GM19372 (cell line): ENCODE results near the gene PPP2R5D.
A peak's percentile ranks its signal among the peaks of the same experiment; 100 is the strongest.
"Not testable (repeated sequence)": the region's sequence is repeated elsewhere in the genome, so short reads cannot be mapped to it uniquely, and the experiment has no call there.

Source experiments
- ATAC-seq: cut with Tn5 transposase; IDR thresholded peaks from one replicate; pipeline ENCODE4 v1.9.1; 2021; ENCODE audit warnings: mild to moderate bottlenecking, low read depth, moderate library complexity; ENCODE audit not compliant: unreplicated experiment

Gene PPP2R5D

DNA sequence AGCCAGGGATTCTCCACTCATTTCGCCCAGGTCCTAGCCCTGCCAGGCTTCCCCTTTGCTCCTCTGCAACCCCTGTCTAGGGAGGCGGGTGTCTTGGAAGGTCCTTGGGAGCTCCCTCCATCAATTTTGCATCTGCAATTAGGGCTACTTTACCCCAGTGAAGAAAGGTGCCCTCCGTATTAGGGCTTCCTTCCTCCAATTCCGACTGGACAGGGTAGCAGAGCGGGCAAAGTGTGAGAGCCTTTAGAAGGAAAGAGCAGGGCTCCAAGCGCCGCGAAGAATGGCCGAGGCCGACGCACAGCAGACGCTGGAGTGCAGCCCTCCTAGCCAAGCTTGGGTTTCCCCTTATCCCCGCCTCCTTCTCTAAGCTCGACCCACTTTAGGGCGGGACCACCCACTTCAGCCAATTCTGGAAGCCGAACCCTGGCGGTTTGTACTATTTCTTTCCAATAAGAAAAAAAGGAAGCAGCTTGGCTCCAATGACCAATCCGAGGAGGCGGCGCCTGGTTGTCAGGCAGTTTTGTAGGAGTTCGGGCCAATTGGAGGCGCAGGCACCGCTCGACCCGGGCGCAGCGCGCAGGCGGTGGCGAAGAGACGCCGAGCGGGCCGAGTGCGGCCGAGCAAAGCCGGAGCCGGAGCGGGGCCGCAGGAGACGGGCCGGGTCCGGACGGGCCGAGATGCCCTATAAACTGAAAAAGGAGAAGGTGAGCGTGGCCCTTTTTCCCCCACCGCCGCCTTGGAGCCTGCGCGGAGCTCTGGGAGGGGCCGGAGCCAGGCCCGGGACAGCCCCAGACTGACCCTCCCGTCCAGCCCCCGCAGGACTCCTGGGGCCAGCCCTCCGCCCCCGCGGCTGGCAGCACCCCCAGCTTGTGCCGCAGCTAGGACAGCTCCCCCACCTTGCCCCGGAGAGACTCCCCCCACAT, at the start of gene PPP2R5D:
PPP2R5D (plus strand) TSS at position 570 of the 923 bp plus-strand sequence; CDS start at position 678, 108 bp downstream.
- peak; percentile 91 for ATAC-seq

DNA sequence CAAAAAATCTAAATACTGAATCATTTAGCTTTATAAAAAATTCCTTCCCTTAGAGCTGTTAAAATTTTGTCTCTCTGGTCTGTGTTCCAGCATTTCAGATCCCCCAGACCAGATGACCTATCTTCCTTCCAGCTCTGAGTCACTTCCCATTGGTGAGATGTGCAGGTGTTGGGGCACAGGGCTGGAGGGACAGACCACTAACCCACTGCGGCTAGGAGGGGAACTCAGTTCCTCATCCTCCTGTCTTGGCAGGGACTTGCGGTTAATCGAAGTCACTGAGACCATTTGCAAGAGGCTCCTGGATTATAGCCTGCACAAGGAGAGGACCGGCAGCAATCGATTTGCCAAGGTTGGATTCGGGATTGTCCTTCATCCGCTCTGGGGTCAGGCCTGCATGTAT, 49.0 kb upstream of the PPP2R5D start:
- no peak for ATAC-seq

DNA sequence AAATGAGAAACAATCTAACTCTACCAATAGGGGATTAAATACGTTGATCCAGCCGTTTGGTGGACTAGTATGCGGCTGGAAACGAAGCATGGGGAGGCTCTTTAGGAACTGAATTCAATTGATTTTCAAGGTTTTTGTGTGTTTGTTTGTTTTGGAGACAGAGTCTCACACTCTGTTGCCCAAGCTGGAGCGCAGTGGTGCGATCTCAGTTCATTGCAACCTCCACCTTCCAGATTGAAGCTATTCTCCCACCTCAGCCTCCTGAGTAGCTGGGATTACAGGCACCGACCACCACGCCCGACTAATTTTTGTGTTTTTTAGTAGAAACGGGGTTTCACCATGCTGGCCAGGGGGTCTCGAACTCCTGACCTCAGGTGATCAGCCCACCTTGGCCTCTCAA, 48.0 kb upstream of the PPP2R5D start:
- no peak for ATAC-seq

DNA sequence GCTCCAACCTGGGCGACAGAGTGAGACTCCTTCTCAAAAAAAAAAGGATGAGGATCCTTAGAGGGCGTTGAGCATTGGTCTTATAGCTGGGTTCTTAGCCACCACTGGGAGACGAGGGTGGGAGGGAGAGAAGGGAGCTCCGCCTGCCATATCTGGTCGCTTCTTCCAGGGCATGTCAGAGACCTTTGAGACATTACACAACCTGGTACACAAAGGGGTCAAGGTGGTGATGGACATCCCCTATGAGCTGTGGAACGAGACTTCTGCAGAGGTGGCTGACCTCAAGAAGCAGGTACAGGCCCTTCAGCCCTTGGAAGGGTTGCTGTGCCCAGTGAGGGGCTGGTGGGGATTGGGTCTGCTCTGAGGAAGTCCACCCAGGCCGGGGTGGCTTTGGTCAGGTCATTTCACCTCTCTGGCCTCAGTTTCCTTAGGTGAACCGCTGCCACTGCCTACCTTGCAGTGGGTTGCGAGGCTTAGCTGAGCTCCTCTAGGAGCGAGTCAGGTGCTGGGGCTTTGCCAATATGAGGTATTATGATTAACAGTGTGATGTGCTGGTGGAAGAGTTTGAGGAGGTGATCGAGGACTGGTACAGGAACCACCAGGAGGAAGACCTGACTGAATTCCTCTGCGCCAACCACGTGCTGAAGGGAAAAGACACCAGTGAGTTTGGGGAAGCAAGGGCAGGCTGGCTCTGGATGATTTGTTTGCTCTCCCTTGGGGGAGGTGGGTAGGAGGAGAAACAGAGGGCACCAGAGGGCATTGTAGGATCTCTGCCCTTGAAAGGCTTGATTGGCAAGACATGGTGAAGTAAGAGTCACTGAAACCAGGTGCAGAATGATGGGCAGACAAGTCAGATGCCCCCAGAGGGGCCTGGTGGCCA, 46.6 kb upstream of the PPP2R5D start:
- no peak for ATAC-seq

DNA sequence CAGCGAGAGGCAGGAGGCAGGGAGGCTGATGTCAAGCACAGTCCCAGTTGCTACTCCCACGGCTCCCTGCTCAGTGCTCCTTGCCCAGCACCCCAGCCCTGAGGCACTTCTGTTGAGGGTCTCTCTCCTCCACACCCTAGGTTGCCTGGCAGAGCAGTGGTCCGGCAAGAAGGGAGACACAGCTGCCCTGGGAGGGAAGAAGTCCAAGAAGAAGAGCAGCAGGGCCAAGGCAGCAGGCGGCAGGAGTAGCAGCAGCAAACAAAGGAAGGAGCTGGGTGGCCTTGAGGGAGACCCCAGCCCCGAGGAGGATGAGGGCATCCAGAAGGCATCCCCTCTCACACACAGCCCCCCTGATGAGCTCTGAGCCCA, 46.0 kb upstream of the PPP2R5D start:
- no peak for ATAC-seq

DNA sequence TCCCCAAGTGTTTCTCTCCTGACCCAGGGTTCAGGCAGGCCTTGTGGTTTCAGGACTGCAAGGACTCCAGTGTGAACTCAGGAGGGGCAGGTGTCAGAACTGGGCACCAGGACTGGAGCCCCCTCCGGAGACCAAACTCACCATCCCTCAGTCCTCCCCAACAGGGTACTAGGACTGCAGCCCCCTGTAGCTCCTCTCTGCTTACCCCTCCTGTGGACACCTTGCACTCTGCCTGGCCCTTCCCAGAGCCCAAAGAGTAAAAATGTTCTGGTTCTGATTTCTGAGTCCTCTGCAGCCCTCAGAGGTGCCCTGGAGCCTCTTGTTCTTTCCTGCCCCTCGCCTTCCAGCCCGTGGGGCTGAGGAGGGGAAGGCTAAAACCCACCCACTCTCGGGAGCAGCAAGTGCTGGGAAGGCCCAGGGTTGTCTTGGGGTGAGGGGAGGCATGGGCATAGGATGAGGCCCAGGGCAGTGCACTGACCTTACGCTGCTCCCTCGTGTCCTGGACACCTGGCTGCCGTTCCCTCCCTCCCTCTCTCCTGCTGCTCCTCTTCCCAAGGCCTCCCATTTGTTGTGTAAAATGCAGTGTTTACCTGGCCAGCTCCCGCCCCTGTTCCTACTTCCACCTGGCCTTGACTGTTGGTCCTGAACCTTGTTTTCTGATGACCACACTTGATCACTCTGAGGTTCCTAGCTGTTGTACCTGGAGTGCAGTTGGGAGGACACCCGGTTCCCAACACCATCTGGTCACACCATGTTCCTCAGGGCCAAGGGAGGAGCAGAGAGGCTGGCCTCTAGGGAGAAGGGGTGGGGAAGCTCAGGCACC, 45.2 kb upstream of the PPP2R5D start:
- ATAC-seq, result no peak

DNA sequence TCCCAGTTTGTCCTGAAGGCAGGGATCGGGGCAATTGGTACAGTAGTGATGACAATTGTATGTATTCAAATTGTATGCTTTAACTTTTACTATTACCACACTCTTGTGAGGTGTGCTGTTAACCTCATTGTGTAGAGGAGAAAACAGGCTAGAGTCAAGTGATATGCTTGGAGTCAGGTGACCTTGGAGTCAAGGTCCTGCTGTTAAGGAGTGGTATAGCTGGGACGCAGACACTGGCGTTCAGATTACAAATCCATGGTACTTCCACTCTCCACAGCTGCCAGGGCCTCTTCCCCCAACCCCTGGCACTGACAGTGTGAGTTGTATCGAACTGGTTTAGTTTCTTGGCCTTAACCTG, 44.6 kb upstream of the PPP2R5D start:
- ATAC-seq, result no peak

DNA sequence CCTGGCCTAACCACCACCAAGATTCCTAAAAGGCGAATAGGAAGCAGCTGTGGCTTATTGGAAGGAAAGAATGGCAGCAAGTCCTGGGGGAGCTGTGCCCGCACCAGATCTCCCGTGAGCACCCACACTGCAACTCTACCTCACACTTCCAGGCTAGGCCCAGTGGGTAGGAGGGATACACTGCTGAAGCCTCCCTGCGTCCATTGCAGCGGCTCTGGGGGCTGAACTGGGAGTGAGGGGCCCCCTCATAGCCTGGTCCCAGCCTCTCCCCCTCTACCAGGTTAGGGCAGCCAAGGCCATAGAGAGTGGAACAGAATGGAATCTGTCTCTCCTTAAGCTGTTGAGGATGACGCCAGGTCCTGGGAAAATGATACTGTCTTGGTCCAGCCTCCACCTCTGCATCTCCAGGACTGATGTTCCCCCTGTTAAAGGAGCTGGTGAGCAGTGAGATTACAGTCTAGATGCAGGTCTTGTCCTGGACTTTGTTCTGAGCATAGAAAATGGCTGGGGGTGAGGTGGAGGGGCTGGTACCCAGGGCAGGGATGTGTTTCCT, 43.8 kb upstream of the PPP2R5D start:
- ATAC-seq, result no peak

DNA sequence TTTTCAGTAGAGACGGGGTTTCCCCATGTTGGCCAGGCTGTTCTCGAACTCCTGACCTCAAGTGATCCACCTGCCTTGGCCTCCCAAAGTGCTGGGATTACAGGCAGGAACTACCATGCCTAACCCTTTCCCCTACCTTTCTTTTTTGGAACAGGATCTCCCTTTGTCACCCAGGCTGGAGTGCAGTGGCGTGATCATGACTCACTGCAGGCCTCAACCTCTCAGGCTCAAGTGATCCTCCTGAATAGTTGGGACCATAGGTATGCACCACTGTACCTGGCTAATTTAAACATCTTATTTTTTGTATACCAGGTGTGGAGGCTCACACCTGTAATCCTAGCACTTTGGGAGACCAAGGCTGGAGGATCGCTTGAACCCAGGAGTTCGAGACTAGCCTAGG, 43.0 kb upstream of the PPP2R5D start:
- ATAC-seq, result not testable (repeated sequence)

DNA sequence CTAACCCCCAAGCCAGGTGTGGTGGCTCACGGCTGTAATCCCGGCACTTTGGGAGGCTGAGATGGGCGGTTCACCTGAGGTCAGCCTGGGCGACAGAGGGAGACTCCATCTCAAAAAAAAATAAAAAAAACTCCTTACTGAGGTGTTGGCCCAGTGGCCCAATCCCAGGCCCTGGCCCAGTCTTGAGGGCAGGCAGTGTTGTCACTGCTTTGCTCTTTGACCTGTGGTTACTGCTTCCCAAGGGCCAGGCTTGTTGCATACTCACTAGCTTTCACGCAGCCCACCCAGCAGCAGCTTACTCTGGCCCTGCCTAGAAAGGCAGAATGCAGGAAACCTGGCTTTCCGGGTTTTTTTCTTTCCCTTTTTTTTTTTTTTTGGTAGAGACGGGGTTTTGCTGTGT, 41.9 kb upstream of the PPP2R5D start:
- no peak for ATAC-seq

DNA sequence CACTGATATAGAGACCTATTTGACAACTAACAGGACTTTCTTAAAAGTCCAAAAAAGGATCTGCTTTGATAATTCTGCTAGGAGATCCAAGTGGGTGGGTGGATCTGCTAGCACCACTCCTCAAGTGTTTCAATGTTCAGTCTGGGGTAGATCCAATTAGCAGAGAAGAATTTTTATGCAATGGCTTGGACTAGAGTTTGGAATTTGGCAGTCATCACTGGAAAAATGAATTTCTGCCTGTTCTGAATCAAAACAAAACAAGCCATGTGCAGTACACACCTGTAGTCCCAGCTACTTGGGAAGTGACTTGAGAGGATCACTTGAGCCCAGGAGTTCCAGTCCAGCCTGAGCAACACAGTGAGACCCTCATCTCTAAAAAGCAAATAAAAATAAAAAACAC, 36.4 kb upstream of the PPP2R5D start:
- no peak for ATAC-seq

DNA sequence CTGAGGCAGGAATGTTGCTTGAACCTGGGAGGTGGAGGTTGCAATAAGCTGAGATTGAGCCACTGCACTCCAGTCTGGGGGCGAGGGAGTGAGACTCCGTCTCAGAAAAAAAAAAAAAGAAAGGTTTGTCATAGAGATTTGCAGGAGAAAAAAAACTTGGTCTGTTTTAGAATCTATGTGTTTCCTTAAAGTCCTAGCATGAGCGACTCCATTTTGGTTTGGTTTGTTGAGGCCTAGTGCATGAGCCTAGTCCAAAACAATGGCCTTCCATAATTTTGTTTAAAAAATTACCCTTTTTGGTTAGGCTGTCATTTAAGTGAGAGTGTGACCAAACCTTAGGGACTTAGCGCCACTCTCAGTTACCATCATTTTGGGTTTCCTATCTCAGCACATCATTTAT, 32.0 kb upstream of the PPP2R5D start:
- ATAC-seq, result no peak

DNA sequence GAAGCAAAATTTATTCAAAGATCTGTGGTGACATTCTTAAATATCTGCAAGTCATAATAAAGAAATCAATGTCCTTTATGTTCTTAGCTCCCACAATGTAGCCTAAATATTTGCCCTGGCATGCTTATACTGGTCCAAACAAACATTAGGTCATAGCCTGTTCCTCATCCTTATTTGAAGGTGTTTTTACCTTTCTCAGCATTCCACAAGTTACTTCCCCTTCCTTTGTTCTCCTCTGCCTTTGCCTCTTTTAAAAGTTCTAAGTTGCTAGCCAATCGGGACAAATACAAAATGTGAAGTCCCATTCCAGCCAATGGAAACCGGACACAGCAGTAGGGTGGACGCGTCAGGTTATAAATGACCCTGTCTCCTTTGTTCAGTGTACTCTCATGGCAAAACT, 30.0 kb upstream of the PPP2R5D start:
- not testable (repeated sequence) for ATAC-seq

DNA sequence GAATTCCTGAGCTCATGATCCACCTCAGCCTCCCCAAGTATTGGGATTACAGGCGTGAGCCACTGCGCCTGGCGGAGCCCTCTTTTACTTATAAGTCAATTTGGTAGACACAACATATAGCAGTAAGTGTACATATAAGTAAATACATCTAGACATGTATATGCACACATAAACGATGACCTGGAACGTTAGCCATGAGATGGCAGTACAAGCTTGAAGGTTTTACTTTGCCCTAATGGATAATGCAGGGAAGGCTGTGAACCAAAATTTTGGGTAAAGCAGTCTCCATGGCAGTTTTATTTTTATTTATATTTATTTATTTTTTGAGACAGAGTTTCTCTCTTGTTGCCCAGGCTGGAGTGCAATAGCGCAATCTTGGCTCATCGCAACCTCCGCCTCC, 26.2 kb upstream of the PPP2R5D start:
- no peak for ATAC-seq

DNA sequence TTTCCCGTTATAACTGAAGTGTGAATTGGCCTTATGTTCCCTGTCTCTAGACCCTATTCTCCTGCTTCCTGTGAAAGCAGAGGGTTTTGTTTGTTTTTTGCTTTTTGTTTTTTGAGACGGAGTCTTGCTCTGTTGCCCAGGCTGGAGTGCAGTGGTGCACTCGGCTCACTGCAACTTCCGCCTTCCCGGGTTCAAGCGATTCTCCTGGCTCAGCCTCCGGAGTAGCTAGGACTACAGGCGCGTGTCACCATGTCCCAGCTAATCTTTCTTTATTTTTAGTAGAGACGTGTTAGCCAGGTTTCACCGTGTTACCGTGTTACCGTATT, 24.5 kb upstream of the PPP2R5D start:
- ATAC-seq, result no peak

DNA sequence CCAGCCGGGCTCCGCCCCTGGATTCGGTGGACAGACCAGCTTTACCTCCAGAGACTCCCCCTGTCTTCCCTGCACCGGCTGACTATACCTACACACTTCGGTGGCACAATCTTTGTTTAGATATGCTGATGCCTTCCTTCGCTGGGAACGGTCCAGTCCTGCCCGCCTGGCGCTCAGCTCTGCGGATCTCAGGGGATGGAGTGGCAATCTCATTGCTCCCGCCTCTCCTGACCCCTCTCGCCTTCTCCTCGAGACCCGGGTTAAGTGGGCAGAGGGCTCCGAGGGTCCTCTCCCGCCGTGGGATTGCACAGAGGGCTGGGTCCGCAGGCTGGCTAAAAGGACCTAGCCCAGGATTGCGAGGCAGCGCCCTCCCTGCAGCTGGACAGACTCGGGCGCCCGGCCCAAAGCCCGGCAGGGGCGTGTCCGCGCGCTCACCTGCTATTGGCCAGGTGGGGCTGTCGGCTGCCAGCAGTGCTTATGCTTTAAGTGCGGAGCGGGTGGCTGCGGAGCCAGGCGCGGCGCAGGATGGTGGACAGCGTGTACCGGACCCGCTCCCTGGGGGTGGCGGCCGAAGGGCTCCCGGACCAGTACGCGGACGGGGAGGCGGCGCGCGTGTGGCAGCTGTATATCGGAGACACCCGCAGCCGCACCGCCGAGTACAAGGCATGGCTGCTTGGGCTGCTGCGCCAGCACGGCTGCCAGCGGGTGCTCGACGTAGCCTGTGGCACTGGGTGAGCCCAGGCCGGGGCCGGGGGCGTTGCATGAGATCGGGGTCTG, 23.9 kb upstream of the PPP2R5D start, which contains the start of gene GNMT:
GNMT (plus strand) TSS at position 512 of the 777 bp plus-strand sequence; CDS start at position 526, 14 bp downstream.
- ATAC-seq, result no peak

DNA sequence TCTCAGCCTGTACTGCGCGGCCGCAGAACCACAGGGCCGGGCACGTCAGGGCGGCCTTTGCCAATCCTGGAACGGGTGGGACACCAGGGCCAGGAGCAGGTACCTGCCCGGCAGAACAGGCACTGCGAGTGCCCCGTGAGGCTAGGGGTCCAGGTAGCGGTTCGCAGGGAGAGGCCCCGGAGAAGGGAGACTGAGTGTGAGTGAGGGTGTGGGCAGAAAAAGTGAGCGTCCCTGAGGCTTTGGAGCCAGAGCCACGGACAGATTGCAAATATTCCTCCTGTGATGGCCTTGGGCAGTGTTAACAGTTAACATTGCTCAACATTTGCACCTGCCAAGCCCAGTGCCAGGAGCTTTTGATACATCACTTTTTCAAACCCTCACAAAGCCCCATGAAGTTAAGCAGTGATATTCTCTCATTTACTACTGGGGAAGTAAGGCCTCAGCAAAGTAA, 23.3 kb upstream of the PPP2R5D start:
- no peak for ATAC-seq

DNA sequence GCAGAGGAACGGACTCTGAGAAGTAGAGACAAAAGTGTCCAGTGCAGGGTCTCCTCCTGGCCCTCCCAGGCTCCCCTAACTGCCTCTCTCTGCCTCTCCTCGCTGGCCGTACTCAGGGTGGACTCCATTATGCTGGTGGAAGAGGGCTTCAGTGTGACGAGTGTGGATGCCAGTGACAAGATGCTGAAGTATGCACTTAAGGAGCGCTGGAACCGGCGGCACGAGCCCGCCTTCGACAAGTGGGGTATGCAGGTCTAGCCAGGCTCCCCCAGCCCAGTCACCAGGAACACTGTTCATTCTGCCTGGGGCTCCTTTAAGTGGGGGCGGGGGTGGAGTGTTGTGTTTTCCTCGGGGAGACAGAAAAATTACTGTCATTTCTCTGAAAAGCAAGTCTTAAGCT, 22.3 kb upstream of the PPP2R5D start:
- ATAC-seq, result no peak

DNA sequence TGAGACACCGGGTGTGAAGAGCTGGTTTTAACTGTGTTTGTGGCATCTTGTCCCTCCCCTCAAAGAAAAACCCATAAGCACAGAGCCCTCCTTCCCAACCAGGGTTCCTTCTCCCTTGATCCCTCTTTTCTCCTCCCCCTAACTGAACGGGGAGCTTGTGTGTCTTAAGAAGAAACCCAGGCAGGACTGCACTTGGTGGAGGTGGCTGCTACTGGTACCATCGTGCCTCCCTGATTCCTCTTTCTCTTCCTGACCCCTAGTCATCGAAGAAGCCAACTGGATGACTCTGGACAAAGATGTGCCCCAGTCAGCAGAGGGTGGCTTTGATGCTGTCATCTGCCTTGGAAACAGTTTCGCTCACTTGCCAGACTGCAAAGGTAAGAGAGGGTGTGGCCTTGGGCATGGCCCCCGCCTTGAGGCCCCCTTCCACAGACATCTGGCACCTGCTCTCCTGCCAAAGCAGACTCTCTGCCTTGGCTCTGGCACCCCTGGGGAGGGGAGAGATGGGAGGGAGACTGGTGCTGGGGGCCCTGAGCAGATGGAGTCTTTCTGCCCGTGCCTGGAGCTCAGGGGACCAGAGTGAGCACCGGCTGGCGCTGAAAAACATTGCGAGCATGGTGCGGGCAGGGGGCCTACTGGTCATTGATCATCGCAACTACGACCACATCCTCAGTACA, 21.7 kb upstream of the PPP2R5D start:
- ATAC-seq, result no peak
